Activated CD4-positive, CD25-positive, alpha-beta regulatory T cell (primary cell): ENCODE measurements around the gene TERB1.

Experiments used
- DNase-seq, 4 experiments: peaks; one replicate each; lab custom pipeline; 2025; lab: John Stamatoyannopoulos, UW

TERB1 gene

DNA sequence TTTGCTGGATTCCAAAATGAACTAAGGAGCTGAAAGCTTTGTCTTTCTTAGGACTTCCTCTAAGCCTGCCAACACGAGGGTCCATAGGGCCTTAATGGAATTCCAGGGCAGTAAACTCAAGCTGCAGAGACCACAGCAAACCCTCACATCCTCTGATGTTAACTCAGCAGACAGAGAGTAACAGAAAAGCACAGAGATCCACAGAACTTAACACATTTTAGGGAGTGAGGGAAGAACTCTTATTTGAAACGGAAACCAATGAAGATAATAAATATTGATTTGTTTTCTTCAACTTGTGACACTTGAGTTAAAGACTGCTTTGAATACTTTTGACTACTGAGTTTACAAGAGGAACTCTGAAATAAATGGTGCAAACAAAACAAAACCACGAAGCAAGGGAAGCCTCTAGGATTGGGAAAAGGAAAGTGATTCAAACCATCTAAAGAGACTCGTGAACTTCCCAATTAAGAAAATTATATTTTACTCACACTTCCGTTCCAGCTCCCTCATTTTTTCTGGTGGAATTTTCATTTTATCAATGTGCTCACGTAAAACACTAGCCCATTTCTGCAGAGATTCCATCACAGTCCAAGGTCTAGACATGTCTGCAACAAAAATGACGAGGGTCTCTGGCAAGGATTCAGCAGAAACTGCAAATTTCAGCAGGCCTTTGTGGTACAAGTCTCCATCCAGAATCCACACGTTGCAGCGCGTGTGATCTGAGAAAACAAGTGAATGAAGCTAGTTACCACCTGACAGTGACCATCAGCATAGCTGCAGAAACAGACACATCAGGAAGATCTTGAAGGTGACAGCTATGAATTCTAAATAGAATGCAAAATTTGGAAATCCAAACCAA, 59.2 kb downstream of the TERB1 start:
- no peak for DNase-seq

DNA sequence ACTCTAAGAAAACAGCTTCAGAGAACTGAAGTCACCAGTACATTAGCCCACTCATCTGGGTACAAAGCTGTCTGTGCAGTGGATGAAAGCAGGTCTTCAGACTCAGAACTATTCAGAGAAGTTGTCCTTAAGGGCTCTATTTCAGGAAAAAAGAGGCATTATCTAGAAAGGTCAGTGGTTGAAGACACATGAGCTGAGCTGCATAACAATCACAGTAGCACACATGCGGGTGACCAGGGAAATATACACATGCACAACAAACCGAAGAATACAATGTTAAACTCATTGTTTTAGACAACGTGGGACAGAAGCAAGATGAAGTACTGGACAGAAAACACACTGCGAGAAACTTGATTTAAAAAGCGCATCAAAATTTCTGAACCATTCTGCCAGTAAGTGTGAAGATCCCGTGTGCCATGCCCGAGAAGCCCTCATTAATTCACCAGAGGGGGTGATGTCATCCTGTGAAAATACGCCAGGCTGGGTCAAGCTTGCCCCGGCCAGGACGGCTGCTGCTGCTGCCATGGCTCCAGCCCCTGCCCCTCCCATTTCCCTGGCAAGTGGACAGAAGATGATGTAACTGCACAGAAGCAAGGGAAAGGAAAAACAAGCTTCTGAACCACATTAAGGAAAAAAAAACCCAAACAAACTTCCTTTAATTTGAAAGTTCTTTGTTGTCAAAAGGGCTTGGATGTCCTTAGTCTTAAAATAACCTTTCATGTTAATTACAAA, 60.0 kb downstream of the TERB1 start:
- DNase-seq: no peak

DNA sequence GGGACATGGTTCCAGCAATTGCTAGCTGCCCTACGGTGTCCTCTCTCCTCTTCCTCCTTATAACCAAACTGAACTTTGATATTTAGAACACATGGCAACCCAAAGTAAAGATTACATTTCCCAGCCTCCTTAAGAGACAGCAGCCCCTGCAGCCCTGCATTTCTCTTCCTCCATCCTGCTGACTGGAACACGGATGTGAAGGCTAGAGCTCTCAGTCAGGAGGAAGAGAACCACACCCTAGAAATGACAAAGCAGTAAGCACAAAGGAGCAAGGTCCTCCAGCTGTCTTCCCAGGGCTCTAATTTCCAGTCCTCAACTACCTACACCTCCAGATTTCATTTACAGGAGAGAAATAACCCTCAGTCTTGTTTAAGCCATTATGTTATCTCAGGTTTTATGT, 60.9 kb downstream of the TERB1 start:
- no peak for DNase-seq

DNA sequence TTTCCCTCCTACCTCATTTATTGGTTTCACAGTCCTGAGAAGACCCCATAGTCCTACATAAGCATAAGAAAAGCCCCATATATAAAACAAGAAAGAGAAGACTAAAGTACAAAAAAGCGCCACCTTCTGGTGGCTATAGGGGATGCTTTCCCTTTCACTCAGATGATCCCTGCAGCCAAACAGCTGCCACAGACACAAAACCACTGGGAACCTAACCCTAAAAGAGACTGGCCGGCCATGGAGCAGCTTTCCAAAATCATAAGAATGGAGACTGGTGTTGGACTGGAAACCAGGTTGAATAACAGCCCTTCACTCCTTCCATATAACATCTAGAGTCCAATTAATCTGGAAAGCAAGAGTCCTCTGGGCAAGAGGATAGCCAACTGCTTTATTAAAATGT, 61.4 kb downstream of the TERB1 start:
- DNase-seq: no peak

DNA sequence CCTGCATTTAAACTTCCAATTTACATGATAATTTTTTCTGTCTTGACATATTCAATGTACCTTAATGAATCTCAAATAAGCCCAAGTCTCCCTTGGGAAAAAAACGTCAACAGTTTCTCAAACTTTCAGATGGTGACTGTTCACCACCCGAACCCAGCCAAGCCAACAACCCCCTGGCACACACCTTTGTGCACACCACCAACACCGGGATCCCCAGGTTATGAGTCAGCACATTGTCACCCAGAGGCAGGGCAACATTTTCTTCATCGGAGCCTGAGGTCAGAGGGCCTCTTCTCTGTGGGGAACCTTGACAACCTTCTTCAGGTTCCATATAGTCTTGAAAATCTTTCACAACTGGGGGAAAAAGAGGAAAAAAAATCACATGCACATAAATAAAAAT, 65.5 kb downstream of the TERB1 start:
- DNase-seq: no peak

DNA sequence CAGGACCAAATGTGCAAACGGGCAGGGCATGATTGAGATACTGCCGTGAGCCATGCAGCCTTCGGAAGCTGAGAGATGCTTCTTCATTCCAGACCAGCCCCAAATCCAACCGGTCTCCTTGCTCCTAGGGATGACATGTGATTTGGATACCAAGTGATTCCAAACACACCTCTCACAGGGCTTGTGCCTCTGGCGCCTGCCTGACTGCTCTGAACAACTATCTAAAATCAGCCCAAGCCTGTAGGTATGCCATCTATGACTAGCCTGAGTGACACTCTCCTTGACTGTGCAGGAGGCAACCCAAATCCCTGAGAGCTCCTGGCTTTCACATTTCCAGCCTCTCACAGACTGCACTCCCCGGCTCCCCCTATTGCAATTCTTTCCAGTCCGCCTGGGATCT, 70.3 kb downstream of the TERB1 start:
- DNase-seq: no peak

DNA sequence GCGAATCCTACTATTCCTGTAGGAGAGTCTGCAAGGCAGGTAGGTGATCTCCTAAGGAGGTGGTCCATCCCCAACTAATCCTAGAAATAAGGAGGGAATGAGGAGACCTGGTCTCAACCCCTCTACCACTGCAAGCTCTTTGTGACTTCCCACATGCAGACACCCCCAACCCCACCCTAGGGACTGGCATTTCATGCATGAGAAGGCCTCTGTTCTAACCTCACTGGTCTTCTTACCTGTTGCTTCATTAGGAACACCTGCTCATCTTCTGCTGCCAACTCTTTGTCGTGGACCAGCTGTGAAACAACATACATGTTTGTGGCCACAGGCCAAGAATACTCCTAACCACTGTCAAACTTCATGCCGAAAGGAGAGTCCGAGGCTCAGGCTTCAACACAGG, 72.6 kb downstream of the TERB1 start:
- no peak for DNase-seq

DNA sequence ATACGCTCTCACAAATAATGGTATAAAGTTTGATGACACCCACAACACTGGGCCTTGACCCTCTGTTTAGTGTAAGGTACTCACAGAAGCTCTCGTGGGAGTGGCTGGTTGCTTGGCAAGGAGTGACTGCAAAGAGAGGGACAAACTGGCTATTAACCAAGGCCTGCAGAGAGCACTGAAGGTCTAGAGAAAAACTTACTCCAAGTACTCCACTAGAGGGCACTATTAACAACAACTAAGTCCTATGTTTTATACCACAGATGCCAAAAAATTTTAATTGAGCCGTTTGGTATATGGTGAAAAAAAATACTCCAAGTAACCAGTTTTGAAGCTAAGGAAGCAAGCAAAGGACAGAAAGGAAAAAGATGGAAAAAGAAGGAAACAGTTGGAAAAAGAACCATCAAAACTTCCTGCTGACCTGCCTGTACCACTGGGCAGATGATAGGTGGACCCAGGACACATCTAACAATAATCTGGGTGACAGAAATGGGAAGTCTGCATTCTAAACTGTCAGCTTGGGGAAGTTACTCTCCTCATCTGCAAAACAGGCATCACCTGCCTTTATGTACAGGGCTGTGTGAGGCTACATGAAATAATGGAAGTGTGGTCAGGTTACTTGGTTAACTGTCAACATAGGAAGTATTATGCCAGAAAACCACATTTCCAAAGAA, 73.1 kb downstream of the TERB1 start:
- no peak for DNase-seq

DNA sequence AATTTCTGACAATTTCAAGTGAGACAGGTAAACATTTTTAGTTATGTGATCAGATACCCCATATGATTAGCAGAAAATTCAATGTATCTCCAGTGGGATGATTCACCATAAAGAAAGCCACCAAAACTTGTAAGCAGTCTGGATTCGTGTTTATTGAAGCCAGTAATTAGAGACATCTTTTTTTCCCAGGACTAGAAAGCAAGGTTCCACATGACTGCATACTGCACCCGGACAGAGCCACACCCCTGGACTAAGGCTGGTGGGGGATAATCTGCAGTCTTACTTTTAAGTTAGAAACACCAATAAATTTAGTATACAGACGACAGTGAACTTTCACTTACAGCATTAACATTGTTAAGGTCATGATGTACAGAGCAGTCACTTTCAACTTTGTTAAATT, 80.6 kb downstream of the TERB1 start:
- no peak for DNase-seq

DNA sequence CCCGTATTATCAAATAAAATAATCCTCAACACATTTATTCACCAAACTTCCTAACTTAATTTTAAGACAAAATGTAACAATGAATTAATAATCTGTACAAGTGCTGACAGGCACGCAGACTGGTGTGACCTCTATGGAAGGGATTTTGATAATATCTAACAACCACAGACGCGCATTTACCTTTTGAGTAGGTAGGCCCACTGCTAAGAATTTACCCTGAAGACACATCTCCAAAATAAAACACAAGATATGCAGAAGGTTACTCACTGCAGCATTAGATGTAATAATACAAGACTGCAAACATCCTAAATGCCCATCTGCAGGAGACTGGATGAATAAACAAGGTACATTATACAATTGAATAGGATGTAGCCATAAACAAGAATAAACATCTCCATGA, 82.1 kb downstream of the TERB1 start:
- no peak for DNase-seq

DNA sequence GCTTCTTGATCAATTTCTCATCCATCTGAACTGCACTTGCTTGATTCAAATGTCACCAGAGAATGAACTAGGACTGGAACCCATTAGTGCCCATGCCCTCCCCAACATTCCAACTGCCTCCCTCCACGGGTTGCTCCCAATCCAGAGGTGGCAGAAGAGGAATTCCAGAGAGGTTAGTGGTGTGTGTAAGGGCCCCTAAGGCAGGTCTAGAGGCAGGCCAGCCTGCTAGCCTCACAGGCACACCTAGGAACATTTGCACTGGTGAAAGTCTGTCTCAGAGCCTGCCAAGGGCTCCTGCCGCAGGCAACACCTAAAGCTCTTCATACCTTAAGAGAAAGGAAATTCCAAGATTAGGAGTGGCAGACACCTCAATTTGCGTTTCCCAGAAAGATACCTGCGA, 83.6 kb downstream of the TERB1 start:
- no peak for DNase-seq

DNA sequence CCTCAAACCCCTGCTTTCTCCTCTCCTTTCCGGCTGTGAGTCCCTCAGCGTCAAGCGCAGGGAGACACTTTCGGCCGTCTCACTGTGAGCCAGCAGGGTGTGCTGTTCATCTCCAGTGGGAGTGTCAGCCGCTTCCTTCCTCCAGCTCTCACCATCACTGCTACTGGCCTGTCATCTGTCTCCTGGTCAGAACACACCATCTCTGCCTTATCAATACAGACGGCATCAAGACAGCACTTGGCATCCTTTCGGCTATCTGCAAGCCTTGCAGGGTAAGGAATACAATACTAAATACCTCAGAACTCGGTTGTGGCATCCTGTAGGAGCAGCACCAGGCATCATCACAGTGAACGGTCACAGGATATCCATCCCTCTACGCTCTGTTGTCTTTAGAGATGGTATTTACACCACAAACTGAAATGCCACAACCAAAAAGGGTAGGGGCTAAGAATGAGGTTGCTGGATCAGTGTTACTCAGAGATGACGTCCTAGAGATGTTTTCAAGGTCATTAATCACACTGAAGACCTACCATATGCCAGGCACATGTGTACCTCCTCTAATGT, 84.2 kb downstream of the TERB1 start:
- DNase-seq: no peak

DNA sequence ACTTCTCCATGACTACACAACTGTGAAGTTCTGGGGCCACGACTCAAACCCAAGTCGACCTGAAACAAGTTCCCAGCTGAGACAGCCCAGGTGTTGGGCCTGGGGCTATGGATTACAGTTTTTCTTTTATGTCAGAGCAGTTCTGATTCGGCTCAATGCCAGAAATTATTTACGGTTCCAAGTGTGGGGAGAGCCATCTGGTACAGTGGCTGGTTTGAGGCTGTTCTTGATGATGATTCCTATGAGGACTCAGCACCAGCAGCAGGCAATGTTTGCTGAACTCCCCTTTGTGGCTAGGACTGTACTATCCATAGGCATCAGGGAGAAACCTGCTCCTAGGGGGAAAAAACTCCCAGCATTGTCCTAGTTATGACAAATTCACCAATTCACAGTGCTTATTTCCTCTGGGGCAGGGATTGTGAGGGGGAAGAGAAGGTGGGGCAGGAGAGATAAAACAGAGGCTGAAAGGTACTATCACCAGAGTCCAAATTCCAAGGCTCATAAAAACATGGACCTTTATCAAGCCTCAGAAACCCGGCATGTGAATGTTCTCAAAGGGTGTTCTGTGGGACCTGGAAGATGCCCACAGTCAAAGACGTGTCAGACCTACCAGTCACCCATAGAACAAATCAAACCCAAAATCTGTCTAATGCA, 86.6 kb downstream of the TERB1 start:
- no peak for DNase-seq

DNA sequence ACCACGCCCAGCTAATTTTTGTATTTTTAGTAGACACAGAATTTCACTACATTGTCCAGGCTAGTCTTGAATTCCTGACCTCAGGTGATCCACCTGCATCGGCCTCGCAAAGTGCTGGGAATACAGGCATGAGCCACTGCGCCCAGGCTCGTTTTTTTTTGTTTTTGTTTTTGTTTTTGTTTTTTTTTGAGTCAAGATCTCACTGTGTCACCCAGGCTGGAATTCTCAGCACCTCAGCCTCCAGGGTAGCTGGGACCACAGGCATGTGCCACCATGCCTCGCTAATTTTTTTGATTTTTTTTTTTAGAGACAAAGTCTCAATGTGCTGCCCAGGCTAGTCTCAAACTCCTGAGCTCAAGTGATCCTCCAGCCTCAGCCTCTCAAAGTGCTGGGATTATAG, 87.3 kb downstream of the TERB1 start:
- no peak for DNase-seq

DNA sequence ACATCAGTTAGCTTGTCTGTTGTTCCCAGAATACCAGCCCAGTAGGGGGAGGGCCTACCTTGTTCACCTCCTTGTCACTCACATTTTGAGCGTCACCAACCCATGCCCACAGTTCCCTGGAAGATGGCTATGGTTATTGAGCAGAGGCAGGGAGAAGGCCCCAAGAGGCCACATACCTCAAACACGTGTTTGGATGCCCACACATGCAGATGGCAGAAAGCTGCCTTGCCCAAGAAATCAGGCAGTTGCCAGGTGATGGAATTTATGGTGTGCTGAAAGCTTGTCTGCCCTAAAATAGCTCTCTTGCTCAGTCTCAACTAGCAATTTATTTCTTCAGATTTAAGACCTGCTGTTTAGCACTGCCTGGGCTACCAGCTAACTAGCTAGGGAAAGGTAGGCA, 88.3 kb downstream of the TERB1 start:
- no peak for DNase-seq

DNA sequence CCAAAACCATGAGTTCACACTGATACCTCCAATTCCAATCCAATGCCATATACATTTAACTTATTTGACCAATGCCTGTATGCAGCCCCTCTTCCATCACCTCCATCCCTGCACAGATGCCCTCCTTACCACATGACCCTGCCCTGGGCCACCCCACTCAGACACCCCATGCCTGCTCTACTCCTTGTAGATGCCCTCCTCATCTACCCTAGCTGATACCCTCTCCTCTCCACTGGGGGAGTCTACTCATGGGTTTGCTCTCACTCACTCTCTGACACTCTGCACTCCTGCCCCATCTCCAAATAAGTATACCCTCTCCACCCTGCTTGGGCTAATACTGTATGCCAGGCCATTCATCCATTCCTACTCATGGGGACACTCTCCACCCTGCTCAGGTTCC, 88.9 kb downstream of the TERB1 start:
- DNase-seq: no peak

DNA sequence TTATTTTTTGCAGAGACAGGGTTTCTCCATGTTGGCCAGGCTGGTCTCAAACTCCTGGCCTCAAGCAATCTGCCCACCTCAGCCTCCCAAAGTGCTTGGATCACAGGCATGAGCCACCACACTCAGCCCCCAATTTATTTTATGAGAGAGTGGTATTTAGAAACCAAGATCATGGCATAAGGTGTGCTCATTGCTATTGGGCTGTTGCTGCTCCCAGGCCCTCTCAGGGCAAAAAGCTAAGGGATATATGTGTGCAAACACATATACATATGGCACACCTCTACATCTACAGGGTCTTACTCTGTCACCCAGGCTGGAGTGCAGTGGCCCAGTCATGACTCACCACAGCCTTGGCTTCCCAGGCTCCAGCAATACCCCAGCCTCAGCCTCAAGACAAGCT, 89.8 kb downstream of the TERB1 start:
- no peak for DNase-seq

DNA sequence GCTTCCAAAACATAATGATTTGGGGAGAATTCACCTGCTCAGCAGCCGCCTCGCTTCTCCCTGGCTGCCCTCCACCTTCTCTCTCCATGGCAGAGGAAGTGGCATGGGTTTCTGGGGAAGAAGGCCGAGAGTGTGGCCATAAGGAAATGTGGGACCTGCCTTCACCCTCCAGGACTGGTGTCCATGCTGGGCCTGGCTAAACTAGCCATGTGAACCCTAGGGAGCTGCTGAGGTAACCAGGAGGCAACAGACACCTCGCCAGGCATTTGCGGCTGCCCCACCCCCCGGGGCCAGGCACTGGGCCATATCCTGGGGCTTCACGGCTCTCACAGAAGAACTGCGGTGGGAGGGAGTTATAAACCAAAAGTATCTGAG, 94.9 kb downstream of the TERB1 start:
- DNase-seq: no peak

DNA sequence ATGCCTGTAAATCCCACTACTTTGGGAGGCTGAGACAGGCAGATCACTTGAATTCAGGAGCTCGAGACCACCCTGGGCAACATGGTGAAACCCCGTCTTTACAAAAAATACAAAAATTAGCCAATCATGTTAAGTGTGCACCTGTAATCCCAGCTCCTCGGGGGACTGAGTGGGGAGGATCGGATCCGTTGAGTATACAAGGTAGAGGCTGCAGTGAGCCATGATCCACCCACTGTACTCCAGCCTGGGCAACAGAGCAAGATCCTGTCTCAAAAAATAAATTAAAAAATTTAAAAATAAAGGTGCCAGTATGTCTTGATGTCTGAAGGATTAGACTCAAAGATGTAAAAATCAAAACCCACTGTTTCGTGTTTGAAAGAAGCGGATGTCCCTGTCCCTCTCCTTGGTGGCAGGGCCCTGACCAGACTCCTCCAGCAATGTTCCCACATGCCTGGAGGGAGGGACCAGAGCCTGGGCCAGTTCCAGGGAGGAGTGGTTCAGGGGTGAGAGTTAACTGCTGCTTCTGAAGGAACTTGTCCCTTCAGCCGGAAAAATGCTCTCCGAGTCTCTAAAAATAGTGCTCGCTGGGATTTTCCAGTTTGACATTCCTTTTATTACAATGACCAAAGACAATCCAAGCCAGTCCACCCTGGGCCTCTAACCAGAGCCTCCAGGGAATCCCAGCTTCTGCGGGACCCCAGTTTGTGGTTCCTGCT, 95.4 kb downstream of the TERB1 start:
- DNase-seq: no peak
